Measurements from ENCODE around the gene WWP2.

- no peak for TF ChIP-seq CTCF (conservative IDR thresholded peaks at IDR 0.05; ENCODE audit: low read length)
- no peak for TF ChIP-seq EZH2phosphoT487 (IDR thresholded peaks at IDR 0.05; ENCODE audit: borderline replicate concordance)
These were observed 40.6 kb upstream of the WWP2 start for GRCh38 chr16:69721441-69721957.
